SIG-M5 (cell line): ENCODE results near the gene TBL1X.
A peak's percentile ranks its signal among the peaks of the same experiment; 100 is the strongest.
"Not testable (repeated sequence)": the region's sequence is repeated elsewhere in the genome, so short reads cannot be mapped to it uniquely, and the experiment has no call there.

Experiments used
- DNase-seq: peaks from one replicate; lab custom pipeline; 2025; lab: John Stamatoyannopoulos, UW

The TBL1X gene

DNA sequence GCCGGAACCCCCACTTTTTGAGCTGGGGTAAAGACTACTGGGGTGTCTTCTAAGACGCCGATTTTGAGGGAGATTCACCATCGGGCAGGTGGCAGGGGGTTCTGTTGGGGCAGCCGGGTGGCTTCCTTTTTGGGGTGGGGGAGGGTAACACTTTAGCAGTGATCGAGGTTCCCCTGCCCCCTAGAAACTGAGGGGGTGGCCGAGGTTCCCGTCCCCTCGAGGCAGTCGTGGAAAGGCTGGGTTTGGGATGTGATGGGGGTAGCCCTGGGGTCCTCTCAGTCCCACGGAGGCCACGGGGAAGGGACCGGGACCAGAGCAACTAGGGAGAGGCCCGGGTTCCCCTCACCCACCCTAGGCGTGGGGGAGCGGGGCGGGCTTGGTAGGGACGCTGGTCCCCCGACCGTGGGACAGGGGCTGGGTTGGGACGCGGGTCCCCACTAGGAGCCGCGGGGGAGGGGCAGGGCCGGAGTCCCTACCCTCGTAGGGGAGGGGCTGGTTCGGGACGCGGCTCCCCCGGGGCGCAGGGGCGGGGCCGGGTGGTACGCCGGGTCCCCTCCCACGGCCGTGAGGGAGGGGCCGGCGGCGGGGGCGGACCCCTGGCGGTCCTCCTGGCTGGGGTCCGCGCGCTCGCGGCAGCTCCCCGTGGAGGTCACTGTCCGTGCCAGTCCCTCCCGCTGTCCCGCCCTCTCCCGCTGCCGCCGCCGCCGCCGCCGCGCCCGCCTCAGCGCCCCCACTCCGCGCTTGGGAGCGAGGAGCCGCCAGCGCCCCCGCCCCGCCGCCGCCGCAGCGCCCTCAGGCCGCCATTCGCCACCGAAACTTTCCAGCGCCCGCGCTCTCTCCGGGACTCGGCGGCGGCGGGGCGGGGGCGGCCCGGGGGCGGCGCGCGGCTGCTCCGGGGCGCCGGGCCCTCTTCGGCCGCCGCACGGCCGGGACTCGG lies at the start of gene TBL1X:
Gene TBL1X, plus strand, starts transcription at position 624 of the 937 bp plus-strand sequence. CDS start 188,529 bp downstream, outside the sequence.
- DNase-seq = no peak

DNA sequence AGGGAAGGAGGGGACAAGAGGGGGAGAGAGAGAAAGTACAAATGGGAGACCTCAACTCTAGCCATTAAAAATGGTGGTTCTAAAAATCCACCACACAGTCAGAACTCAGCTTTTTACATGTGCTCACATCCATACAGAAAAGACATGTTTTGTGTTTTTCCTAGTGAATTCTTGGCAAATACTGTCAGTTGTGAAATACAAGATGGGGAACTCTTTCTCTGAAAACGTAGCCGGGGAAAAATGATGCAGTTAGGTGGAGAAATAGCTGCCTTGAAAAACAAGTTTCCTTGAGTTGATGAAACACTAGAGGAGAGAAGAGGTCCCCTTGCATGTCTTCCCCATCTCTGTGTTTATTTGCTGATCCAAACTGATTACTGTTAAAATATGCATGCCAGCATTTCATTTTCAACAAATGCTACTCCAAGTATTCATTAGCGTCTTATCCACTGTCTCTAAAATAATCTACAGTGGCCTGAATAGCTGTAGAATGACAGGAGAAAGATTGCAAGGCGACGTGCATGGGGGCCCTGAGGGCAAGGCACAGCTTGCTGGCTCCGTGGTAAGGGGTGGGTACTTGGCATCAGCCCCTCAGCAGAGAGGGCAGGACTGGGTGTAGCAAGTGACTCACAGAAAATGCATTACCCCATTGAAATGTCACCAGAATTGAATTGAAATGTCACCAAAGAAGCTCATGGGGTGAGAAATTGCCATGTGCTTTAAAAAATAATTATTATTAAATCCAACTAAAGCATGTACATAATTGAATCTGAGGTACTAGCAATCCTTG lies 48.1 kb upstream of the TBL1X start:
- DNase-seq = no peak

- DNase-seq = no peak
These were observed 46.6 kb upstream of the TBL1X start for GRCh38 chrX:9418262-9418661.

- no peak for DNase-seq
These were observed 44.3 kb upstream of the TBL1X start for GRCh38 chrX:9420275-9421265.

DNA sequence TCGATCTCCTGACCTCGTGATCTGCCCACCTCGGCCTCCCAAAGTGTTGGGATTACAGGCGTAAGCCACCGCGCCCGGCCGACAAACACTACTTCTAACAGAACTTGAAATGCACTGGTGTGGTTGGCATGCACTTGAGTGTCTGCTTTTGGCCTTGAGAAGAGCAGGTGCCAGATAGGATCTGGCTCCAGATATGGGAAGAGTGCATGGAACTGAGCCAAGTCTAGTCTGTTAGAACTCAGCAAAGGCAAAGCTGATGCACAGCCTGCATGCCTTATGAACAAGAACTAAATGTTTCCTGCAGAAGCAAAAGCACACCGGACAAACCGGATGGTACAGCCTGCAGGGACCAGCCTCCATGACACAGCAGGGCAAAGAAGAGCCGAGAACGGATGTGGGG lies 35.1 kb upstream of the TBL1X start:
- no peak for DNase-seq

- DNase-seq = no peak
These were observed 34.4 kb upstream of the TBL1X start for GRCh38 chrX:9430346-9430921.

- no peak for DNase-seq
These were observed 33.6 kb upstream of the TBL1X start for GRCh38 chrX:9431281-9431680.

DNA sequence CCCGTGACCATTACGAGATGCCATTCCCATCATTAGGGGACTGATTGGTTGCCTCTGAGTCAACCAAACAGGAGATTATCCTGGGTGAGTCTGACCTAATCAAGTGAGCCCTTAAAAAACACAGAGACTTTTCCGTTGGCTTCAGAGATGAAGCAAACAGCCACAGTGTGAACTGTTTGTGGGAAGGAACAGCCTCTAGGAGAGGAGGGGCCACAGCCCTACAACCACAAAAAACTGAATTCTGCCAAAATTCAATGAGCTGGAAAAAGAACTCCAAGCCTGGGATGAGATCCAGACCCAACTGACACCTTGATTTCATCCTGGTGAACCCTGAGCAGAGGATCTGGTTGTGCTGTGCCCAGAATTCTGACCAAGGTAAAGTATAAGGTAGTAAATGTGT lies 31.3 kb upstream of the TBL1X start:
- no peak for DNase-seq

DNA sequence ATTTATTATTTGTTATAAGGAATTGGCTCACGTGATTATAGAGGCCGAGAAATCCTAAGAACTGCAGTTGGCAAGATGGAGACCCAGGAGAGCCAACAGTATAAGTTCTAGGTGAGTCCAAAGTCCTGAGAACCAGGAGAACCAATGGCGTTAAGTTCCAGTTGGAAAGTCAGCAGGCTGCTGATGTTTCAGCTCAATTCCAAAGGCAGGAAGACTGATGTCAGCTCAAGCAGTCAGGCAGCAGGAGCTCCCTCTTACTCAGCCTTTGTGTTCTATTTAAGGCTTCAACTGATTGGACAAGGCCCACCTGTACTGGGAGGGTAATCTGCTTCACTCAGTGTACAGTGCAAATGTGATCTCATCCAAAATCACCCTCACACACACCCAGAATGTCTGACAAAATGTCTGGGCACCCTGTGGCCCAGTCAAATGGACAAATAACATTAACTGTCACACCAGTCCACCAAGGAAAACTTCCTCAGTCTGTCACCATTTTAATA lies 30.8 kb upstream of the TBL1X start:
- DNase-seq = no peak

GRCh38 chrX:9435086-9435485 lies 29.8 kb upstream of the TBL1X start:
- not testable (repeated sequence) for DNase-seq

DNA sequence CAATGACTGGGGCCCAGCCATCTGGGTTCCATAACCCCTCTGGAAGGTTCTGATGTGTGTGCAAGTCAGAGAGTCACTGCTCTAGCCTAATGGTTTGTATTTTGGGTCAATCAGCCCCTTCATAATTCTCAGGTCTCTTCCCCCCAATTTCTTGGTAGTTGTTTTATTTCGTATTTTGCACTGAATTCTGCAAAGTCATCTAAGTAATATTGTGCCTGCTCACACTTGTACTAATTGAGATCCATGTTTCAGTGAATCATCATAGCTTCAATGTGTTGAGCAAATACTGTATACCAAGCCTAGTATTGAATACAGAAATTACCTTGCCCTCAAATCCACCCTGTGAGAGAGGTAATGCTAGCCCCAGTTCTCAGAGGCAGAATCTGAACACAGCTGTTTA lies 28.0 kb upstream of the TBL1X start:
- DNase-seq = no peak

DNA sequence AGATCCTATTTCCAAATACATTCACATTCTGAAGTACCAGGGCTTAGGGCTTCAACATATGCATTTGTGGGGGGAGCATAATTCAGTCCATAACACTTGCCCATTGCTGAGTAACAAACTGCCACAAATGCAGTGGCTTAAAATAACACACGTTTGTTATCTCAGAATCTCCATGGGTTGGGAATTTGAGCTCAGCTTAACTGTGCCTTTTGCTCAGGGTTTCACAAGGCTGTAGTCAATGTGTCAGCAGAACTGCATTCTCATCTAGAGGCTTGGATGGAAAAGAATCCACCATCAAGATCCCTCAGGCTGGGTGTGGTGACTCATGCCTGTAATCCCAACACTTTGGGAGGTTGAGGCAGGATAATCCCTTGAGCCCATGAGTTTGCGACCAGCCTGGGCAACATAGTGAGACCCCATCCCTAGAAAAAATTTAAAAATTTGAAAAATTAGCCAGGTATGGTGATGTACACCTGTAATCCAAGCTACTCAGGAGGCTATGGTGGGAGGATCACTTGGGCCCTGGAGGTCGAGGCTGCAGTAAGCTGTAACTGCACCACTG lies 25.8 kb upstream of the TBL1X start:
- DNase-seq = no peak

DNA sequence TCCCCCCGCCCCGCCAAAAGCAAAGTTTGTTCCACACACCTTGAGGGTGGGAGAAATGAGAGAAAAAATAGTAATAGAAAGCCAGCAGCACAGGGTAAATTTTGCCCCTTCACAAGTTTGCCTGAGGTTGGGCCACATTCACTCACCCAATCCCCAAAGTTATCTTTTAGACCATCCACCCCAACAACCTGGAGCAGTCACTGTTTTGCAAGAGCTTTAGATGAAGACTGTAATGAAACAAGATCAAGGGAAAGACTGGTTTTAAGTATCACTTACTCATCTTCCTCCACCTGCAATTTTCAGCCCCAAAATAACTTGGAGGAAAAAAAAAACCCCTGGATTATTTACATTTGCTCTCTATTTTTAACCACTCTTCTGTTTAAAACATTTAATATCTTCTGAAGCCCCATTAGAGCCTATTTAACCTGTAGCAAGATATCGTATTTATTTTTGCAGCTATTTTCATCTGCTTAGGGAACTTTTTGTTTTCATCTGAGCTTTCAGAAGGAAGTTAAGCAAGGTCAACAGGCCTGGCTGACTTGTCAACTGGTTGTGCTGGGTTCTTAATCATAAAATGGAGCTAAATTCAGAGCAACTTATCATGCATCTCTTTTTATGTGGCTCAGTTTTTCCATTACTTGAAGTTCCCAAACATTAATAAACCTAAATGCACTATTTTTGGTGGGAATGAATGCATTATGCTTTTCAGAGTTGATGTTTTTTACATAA lies 24.6 kb upstream of the TBL1X start:
- no peak for DNase-seq

GRCh38 chrX:9442056-9442455 lies 22.8 kb upstream of the TBL1X start:
- no peak for DNase-seq

DNA sequence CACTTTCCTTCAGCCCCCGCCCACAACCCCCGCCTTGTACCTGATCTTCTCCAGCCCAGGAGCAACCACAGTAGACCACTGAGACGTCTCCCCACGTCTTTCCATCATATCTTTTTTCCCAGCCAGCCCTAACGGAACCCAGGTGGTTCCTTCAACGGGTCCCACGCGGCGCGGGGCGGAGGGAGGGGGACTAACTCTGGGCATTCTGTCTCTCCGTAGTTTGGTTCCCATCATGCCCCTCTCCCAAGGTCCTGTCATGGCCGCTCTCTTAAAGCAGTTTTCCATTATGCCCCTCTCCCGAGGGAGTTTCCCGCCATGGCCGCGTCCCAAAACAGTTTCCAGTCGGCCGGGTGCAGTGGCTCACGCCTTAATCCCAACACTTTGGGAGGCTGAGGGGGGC lies 21.5 kb upstream of the TBL1X start:
- no peak for DNase-seq

GRCh38 chrX:9447906-9448305 lies 17.0 kb upstream of the TBL1X start:
- DNase-seq = no peak

DNA sequence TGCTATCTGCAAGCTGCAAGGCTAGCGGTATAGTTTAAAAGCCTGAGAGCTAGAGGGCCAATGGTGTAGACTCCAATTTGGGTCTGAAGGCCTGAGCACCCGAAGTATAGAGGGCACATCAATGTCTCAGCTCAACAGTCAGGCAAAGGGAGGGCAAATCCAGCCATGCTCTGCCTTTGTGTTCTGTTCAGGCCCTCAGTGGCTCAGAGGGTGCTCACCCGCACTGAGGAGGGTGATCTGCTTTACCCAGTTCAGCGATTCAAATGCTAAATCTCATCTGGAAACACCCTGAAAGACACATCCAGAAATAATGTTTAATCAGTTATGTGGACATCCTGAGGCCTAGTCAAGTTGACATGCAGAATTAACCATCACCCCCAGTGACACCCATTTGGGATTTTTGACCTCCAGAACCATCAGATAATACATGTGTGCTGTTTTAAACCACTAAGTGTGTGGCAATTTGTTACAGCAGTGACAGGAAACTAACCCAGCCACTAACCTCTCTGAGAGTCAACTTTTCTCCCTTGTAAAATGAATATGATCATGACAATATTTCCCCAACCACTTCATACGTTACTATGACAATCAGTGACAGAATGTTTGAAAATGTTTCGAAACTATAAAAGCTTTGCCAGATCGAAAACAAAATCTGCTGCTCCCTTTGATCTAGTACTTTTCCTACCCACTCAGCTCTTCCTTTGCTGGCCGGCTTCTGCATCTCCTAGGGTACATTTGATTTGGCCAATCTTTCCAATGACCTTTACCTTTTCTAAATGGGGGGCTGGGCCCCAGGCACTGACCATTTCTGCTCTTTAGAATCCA lies 8.4 kb upstream of the TBL1X start:
- DNase-seq = peak; percentile 5

DNA sequence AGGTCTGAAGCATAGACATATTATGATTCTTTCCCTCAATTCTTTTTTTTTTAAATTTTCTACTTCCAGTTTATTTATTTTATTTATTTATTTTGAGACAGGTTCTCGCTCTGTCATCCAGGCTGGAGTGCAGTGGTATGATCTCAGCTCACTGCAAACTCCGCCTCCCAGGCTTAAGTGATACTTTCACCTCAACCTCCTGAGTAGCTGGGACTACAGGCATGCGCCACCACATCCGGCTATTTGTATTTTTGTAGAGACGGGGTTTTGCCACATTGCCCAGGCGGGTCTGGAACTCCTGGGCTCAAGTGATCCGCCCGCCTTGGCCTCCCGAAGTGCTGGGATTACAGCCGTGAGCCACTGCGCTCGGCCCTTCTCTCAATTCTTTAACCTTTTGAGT lies 6.8 kb upstream of the TBL1X start:
- not testable (repeated sequence) for DNase-seq

DNA sequence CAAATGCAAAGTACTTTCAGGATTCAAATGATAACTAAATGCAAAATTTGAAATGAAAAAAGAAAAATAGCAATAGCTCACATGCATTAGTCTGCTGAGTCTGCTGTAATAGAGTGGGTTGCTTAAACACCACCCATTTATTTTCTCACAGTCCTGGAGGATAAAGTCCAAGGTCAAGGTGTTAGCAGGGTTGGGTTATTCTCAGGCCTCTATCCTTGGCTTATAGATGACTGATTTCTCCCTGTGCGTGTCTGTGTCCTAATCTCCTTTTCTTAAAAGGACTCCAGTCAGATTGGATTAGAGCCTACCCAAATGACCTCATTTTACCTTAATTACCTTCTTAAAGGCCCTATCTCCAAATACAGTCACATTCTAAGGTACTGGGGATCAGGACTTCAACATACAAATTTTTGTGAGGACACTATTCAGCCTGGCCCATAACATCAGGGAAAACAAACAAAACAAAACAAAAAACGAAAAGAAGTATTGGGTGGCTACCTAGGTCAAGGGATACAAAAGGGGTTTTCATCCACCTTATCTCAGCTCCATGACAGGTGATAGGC lies 6.3 kb upstream of the TBL1X start:
- DNase-seq = no peak
